DMS114 treated with DMSO at 0.1 percent for 48 hours (cell line): ENCODE data around the gene ESF1.
"Not testable (repeated sequence)": the region's sequence is repeated elsewhere in the genome, so short reads cannot be mapped to it uniquely, and the experiment has no call there.

Source experiments
- DNase-seq: peaks from one replicate; lab custom pipeline; 2025; ENCODE audit not compliant: unreplicated experiment; lab: John Stamatoyannopoulos, UW

ESF1 gene

DNA sequence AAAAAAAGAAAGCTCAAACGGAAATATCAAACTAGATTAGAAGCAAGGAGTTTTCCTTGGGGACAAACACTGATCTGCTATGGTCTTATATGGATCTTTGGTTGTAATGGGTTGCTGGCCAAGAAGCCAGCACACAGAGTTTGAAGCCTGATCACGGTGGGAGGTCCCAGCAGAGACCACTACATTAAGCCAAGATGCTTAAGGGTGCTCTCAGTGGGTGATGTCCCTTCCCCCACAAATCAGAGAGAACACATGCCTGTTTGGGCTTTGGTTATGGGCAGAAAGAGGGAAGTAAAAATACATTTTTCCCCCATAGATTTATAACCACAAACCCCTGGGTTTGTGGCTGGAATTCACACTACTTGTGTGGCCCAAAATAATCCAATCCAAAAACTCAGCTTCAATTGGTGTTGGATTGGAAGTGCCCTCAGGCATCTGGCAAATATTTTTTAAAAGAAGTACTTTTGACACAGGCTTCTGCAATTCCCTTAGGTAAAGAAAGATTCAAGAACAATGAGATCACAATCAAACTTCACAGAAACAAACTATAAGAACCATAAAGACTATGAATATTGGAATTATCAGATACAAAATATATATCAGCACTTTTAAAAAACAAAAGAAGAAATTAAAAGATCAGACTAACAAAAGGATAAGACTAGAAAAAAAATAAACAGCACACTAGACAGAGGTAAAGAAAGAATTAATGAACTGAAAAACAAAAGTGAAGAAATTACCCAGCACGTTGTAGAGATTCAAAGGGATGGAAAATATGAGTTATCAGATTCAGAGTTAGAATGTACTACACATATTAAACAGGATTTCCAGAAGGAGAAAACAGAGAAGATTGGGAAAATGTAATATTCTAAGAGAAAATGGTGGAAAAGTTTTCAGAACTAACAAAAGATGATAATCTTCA, 44.7 kb downstream of the ESF1 start:
- no peak for DNase-seq

DNA sequence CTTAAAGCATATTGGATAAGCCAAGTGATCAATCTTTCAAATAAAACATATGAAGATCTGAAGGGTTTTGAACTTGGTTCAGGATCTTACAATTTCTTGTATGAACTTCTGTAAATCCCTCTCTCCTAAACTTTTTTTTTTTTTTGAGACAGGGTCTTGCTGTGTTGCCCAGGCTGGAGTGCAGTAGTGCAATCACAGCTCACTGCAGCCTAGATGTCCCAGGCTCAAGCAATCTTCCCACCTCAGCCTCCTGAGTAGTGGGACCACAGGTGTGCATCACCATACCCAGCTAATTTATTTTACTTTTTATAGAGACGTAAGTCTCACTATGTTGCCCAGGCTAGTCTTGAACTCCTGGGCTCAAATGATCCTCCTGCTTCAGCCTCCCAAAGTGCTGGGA, 46.5 kb downstream of the ESF1 start:
- DNase-seq = not testable (repeated sequence)

DNA sequence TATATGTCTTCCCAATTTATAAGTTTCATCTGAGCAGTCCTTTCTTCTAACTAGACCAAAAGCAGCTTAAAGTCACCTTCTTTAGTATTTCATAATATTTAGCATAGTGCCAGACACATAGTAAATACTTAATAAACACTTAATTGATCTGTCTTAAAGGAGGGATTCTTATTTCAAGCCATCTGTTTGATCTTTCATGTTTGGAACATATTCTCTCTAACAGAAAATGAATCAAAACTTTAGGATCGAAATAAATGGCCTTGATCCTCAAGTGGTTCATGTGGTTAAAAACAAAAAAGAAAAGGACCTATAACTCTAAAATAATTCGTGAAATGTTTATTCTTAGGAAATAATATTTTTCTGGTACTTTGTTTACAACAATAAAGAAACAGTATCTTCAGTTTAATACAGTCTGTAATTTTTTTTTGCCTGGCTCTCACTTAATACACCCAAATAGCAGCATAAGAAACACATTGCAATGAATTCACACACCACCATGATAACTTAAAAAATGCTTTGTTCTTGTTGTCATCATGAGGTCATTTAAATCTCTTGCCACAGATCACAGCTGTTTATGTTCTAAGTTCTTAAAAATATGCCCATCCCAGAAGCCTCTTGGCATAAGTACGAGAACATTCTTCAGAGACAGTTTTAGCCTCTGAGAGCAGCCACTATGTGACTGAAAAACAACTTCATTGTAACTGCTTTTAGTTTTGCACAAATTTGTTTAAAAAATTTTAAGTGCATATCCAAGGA, 48.1 kb downstream of the ESF1 start:
- DNase-seq = no peak

DNA sequence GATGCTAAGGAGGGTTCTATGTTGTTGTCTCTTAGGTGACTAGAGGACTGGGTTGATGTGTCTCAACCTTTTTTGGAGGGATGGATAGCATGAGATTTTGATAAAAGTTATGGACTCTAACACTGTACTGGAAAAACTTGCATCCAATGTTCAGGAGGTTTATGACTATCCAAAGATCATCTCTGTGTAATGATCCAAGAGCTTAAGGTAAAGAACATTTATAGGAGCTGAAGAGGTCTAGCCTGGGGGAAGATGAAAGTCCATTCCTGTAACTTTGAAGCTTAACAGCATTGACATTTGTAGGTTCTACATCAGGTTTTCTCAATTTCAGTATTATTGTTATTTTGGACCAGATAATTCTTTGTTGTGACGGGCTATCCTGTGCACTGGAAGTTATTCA, 48.9 kb downstream of the ESF1 start:
- no peak for DNase-seq

DNA sequence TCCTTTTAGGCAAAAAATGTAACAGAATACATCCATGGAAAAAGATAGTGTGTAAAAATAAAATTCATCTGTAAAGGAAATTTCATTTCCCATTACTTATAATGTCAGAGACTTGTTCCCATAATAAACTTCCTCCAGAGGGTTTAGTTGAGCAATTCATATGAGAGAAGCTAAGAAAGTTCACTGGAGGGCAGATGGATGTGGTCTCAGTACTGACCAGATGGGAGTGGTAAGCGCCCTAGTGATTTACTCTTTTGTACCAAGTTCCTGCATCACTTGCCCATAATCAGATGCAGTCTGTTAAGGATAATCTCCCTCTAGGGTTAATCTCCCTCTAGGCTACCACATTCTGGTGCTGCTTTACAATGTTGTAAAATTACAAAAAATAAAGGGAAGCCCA, 61.7 kb downstream of the ESF1 start:
- no peak for DNase-seq

DNA sequence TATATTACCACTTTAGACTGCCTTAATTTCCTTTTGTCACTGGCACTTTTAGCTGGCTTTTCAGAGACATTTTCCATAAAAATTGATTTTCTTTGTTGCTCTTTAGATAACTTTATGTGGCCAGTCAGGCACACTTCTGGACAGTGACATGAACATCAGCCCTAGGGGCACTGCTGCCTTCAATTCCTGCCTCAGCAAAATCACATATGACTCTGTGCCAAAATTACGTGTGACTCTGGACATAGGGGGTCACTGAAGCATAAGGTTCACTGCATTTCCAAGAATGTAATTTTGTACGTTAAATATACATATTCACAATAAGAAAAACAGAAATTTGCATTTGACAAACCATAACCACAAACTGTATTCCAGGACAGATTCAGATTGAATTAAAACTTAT, 66.5 kb downstream of the ESF1 start:
- no peak for DNase-seq

DNA sequence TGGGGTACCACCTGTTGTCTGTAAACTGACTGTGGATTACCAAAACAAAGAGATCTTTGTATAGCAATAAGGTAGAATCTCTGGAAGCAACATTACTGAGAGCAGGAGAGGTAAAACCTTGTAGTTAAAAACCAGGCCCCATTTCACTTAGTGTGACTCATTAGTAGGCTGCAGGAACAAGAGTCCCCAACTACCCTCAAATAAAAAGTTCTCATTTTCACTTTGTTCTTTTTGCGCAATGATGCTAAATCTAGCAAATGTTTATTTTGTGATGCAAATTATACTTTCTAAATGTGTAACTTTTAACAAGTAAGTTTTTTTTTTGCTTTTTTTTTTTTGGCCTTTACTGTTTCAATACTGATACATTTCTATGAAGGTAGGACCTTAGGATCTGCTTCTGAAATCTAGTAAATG, 67.1 kb downstream of the ESF1 start:
- no peak for DNase-seq

DNA sequence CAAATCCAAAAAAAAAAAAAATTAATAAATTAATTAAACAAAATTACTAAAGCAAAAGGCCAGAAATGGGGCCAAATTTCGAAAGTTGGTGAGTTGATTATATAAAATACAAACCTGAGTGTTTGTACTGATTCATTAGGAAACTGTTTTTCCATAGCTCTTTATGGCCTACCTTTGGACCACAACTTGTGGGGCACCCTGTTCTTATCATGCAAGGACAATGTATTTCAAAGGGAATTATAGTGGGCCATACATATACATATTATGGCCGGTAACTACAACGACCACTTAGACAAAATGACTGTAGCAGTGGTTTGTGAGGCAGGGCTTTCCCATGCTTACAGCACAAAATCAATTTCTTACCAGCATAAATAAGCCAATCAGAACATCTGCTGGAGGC, 69.5 kb downstream of the ESF1 start:
- no peak for DNase-seq

DNA sequence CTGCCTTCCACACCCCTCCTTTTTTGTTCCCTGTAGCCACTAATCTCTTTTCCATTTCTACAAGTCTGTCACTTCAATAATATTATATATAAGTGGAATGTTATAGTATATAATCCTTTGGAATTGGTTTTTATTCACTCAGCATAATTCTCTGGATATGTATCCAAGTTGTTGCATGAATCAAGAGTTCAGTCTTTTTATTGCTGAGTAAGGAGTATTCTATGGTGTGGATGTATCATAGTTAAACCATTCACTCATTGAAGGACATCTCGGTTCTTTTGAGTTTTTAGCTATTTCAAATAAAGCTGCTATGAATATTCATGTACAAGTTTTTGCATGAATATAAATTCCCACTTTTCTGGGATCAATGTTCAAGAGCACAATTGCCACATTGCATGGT, 76.5 kb downstream of the ESF1 start:
- DNase-seq = no peak

DNA sequence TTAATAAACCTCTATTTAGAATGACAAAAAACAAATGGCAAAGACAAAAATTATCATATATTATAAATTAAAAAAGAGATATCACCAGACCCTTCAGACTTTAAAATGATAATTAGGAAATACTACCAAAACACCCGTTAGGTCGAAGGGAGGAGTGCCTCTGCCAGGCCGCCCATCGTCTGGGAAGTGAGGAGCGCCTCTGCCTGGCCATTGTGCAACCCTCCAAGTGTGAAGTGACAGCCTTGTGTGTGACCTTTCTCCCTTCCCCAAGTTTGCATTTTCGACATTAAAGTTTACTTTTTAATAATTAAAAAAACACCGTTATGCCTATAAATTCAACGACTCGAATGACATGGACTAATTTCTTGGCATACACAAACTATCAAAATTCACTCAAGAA, 81.5 kb downstream of the ESF1 start:
- DNase-seq = no peak

DNA sequence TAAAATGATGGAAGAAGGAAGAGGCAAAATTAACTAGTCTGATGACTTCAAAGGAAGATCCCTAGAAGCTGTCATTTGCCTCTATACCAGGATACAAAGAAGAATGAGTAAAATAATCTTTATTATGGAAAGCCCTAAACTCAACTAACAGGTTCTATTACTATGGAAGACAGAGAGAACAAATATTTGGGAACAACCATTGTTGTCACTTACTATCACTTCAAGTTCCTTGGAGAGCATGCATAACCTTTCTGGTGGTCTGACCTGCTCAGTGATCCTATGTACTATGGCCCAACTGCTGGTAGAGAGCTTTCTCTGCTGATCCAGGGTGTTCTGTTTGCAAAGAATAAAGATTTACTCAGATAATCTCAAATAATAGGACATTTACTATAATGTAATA, 83.2 kb downstream of the ESF1 start:
- no peak for DNase-seq

DNA sequence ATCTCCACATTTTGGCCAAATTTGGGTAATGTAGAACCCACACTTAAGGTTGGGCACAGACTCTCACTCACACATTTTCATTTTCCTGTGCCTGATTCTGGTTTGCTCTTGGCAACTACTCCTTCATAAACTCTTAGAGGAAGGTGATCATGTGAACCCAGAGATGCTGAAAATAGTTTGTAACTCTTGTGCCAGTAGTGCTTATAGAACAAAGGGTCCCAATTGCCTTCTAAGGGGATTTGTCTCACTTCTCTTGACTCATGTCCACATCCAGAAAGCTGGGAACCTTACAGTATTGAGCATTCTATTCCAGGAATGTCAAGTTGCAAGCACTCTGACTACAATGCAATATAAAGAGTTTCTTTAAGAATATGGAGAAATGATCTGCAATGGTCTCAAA, 84.0 kb downstream of the ESF1 start:
- DNase-seq = no peak

DNA sequence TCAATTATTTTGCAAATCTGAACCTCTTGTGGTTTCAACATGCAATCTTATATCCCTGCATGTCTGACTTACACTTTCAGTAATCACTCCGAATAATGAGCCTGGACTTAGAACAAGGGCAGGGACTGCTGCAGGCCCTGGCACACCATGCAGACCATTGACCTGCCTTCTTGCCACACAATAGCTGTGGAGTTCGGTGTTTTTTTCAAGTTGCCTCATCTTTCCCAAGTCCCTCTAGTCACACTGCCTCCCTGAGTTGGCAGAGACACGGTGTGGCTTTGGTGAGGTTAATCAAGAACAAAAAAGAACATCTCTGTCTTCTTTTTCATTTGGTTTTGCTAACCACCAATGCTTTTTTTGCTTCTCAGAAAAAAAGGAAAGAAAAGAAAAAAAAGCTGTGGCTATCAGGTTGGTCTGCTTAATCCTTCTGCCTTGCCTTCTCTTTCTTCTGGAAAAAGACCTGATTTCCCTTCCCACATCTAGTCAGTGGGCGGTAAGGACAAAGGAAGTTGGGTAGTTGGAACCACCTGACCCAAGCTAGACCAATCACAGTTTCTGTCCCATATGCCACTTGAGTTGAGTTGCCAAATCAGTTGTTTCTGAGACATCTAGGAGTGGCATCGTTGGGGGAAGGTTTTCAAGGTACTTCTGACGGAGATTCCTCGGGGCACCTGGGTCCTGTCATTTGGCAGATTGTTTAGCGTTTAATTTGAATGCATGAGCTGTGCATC, 90.1 kb downstream of the ESF1 start:
- DNase-seq = no peak

DNA sequence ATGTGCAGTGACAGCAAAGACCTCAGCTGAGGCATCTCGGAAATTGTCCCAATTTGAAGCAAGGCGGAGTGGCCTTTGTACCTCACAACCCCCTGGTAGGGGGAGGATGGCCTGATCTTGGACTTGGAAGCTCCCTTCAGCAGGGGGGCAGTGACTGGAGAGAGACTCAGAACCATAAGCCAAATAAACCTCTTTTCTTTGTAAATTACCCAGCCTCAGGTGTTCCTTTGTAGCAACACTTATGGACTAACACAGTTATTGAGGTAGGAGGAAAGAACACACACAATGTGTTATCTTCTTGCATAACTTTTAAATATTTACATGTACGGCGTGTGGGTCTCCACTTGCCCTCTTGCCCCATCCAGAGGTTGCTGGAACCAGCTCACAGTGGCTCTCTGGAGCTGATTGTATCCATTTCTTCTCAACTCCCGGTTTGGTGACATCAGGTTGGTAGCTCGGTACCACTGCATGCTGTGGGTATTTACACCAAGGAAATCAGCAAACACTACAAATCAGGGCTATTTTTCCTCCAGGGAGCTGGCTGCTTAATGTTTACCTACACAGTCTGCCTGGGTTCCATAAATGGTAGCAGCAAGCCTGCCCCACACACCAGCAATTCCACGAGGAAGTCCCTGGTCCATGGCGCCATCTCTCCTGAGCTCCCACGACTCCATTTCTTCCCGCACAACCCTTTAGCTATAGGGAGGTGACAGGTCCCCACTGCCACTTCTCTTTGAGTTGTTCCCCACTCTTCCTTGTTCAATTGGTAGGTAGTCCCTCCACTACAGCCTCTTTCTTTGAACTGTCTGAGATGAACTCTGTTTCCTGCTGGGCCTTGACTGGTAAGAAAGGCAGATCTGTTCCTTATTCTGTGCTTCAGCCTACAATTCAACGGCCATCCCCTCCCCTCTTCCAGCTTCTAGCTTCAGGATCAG, 91.7 kb downstream of the ESF1 start:
- DNase-seq = no peak

DNA sequence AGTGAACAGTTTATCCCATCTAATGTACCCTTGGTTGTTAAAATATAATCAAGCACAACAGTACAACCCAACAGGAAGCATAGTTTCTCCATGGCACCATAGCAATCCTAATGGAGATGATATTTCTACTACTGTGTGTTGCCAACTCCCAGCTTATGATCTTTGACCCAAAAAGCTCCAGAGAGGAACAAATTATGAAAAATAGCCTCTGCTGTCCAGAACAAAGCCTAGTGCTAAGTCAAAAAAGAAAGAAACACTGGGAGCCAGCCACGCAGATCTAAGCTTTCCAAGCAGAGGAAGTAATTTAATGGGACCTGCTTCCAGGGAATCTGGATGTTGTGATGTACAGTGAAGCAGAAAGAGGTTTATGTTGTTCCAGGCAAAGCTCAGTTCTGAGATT, 93.8 kb downstream of the ESF1 start:
- DNase-seq = no peak

DNA sequence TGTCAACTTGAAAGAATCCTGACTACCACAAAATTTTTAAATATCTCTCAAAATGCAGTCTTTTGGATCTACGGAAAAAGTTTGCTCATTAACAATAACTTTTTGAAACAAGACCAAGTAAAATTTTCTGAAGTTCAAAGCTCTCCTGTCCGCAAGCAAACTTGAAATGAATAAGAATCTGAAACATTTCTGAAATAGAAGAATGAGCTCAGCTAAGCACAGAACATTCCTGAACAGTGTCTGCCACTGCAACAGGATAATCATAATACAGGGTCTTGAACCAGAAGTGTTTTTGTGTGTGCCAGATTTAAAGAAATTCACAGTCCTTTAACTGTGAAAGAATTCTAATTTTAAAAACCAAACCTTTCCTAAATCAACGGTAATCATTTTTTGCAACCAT, 96.9 kb downstream of the ESF1 start:
- DNase-seq = no peak

DNA sequence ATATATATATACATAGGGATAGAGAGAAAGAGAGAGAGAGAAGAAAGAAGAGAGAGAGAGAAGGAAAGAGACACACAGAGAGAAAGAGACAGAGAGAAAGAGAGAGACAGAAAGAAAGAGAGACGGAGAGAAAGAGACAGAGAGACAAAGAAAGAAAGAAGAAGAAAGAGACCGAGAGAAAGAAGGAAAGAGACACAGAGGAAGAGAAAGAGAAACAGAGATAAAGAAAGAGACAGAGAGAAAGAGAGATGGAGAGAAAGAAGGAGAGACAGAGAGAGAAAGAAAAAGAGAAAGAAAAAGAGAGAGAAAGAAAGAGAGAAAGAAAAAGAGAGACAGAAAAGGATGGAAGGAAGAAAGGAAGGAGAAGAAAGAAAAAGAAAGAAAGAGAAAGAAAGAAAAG, 99.1 kb downstream of the ESF1 start:
- DNase-seq = no peak

DNA sequence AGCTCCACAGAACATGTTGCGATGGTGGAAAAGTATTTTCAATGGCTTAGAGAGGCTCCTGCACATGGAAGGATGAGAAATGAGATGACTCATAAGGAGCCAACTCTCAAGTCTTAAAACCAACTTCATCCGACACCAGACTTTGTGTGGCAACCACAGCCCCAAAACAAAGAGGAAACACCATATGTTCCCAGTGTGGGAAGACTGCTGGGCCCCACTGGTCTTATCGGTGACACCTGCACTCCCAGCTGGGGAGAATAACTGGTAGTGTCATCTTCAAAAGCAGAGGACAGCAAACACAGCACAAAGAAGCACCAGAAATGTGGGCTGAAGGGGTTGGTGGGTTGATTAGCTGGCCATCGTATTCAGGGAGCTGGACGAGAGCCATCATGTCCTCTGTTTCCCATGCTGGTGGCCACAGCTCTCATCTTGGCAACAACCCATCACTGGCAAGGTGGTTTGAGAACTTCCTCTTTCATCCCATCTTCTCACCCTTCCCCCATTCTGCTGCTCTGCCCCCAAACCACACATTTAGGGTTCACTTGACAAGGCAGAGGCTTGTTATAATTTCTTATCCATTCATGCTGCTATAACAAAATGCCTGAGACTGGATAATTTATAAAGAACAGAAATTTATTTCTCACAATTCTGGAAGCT, 100.0 kb downstream of the ESF1 start:
- no peak for DNase-seq

DNA sequence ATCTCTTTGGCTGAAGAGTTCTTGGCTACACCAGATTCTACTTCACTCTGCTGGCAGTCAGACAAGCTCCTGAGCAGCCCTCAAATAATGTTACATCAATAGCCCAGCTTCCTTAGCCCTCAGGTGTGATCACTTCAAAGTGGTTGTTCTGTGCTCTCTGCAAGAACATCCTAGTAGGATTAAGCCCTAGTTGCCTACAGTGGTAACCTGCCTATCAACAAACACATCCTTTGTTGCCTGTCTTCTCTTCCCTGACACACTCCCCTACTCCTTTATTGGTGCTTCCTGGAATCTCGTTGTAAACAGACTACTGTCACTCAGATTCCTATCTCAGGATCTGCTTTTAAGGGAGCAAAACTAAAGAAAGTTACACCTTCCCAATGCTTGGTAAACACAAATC, 100.9 kb downstream of the ESF1 start:
- no peak for DNase-seq
